Activated effector memory CD4-positive, alpha-beta T cell treated with Interleukin-2 at 50 U/mL for 16 hours (primary cell): ENCODE data around the gene SLC35G2.
"Not testable (repeated sequence)": the region's sequence is repeated elsewhere in the genome, so short reads cannot be mapped to it uniquely, and the experiment has no call there.

Experiments used
- DNase-seq: peaks from one replicate; pipeline ENCODE4 v3.0.0-alpha.2; 2020

Gene SLC35G2

GRCh38 chr3:136835813-136836510, 17.0 kb downstream of the SLC35G2 start:
- DNase-seq: no peak

- no peak for DNase-seq
These were observed 17.7 kb downstream of the SLC35G2 start for GRCh38 chr3:136836511-136837156.

GRCh38 chr3:136838641-136839555, 20.0 kb downstream of the SLC35G2 start:
- no peak for DNase-seq

- DNase-seq: no peak
These were observed 20.6 kb downstream of the SLC35G2 start for GRCh38 chr3:136839556-136839931.

- no peak for DNase-seq
These were observed 21.3 kb downstream of the SLC35G2 start for GRCh38 chr3:136840252-136840651.

GRCh38 chr3:136842294-136842693, 23.4 kb downstream of the SLC35G2 start:
- DNase-seq: no peak

- DNase-seq: no peak
These were observed 25.8 kb downstream of the SLC35G2 start for GRCh38 chr3:136844724-136845123.

GRCh38 chr3:136852180-136852579, 33.3 kb downstream of the SLC35G2 start:
- DNase-seq: no peak

GRCh38 chr3:136856665-136857064, 37.7 kb downstream of the SLC35G2 start:
- no peak for DNase-seq

- DNase-seq: no peak
These were observed 39.5 kb downstream of the SLC35G2 start for GRCh38 chr3:136858381-136858780.

GRCh38 chr3:136860541-136860940, 41.6 kb downstream of the SLC35G2 start:
- DNase-seq: no peak

- DNase-seq: peak; percentile 98
These were observed 43.1 kb downstream of the SLC35G2 start, which contains the start of gene NCK1 for GRCh38 chr3:136861890-136862616. Gene NCK1 (plus strand): TSS chr3:136862208. CDS start chr3:136928002, 65,794 bp downstream.

- DNase-seq: no peak
These were observed 43.8 kb downstream of the SLC35G2 start for GRCh38 chr3:136862617-136863322.

- no peak for DNase-seq
These were observed 50.4 kb downstream of the SLC35G2 start for GRCh38 chr3:136869282-136869681.

- not testable (repeated sequence) for DNase-seq
These were observed 53.3 kb downstream of the SLC35G2 start for GRCh38 chr3:136872258-136872657.

GRCh38 chr3:136879510-136879909, 60.6 kb downstream of the SLC35G2 start:
- DNase-seq: not testable (repeated sequence)

GRCh38 chr3:136882571-136882970, 63.6 kb downstream of the SLC35G2 start:
- no peak for DNase-seq

GRCh38 chr3:136883967-136884720, 65.2 kb downstream of the SLC35G2 start:
- DNase-seq: no peak

GRCh38 chr3:136885357-136886213, 66.7 kb downstream of the SLC35G2 start:
- no peak for DNase-seq

- no peak for DNase-seq
These were observed 71.0 kb downstream of the SLC35G2 start for GRCh38 chr3:136889947-136890346.
